Stimulated activated naive CD4-positive, alpha-beta T cell treated with Interleukin-2 at 50 U/mL for 16 hours (primary cell): ENCODE measurements around the gene NEDD4L.
"Not testable (repeated sequence)": the region's sequence is repeated elsewhere in the genome, so short reads cannot be mapped to it uniquely, and the experiment has no call there.

Experiments used
- DNase-seq: peaks from one replicate; lab custom pipeline; 2025; lab: John Stamatoyannopoulos, UW

Gene NEDD4L

DNA sequence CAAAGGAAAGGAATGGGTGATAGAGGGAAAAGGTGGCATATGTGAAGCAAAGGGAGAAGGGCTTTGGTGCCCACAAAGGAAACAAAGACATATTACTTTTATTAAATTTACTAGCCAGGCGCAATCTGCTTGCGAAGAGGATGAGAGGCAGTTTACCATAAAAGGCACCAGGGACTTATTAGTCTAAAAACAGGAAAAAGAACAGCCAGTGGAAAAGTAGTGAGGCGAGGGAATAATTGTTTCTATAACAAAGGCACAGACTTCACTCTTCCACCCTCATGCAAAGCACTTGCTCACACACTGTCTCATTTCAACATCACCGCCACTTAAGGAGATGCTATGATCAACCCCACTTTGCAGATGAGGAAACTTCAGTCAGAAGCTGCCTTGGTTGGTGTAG lies 374.3 kb downstream of the NEDD4L start:
- DNase-seq = no peak

- no peak for DNase-seq
Observed at GRCh38 chr18:58419587-58420199, 375.7 kb downstream of the NEDD4L start.

DNA sequence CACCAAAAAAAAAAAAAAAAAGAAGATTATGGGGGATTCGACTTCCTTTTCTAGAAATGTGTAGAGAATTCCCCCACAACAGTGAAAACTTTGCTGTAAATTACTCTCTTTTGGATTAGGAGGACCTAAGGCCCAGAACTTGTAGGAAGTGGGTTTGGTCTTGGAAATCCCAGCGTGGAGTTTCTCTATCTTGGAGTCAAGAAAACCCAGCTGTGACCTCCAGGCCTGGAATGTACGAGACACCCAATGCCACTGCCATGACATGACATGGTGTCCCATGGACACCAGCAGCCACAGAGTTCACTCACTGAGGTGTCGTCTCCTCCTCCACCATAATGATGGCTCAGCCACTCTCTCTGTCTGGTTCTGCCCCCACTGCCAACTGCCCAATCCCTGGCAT lies 382.6 kb downstream of the NEDD4L start:
- DNase-seq = no peak

- DNase-seq = no peak
Observed at GRCh38 chr18:58427321-58427720, 383.3 kb downstream of the NEDD4L start.

DNA sequence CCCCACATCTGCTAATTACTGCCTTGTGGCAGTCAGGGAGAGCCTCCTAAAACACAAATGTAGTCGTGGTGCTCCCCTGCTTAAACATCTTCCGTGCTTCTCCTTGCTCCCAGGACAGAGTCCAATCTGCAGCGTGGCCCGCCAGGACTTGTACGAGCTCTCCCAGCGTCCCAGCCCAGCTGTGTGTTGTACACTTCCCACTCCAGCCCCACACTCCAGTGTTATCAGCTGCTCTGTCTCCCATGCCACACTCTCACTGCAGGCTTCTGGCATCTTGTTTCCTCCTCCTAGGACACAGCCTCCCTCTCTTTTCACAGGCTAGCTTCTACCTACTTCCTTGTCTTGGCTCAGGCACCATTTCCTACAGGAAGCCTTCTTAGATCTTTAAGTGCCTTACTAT lies 385.4 kb downstream of the NEDD4L start:
- no peak for DNase-seq

- DNase-seq = no peak
Observed at GRCh38 chr18:58431215-58431614, 387.2 kb downstream of the NEDD4L start.

- DNase-seq = no peak
Observed at GRCh38 chr18:58432050-58432727, 388.2 kb downstream of the NEDD4L start.

GRCh38 chr18:58435221-58436005 lies 391.4 kb downstream of the NEDD4L start:
- DNase-seq = not testable (repeated sequence)

- DNase-seq = no peak
Observed at GRCh38 chr18:58438161-58438957, 394.3 kb downstream of the NEDD4L start.

DNA sequence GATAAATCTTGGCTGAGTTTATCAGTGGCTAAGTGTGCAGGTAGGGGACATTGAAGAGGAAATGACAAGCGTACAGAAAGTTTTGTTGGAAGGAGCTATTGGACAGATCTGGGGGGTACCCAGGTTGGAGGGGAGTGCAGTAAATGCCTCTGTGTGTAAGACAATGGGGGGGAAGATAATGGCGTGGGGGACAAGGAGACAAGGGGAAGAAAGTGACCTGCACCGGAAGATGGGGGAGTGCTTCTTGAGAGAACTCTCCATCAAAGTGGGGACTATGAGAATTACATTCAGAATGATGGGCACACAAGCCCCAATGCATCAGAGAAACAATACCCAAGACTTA lies 394.9 kb downstream of the NEDD4L start:
- DNase-seq = no peak

DNA sequence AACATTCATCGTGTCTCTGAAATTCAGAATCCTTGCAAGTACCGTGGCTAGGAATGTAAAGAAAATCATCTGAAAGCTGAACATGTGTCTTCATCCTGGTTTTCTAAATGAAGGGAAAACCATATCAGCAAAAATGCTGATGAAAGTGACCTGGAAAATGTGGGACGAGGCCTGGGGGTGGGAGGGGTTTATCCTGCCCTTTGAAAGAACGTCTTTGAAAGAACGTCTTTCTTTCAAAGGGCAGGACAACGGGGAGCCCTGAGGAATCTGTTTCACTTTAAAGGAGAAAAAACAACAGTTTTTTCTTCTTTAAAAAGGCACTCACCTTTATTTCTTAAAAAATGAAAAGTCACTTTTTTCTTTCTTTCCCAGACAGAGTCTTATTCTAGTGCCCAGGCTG lies 399.6 kb downstream of the NEDD4L start:
- no peak for DNase-seq

DNA sequence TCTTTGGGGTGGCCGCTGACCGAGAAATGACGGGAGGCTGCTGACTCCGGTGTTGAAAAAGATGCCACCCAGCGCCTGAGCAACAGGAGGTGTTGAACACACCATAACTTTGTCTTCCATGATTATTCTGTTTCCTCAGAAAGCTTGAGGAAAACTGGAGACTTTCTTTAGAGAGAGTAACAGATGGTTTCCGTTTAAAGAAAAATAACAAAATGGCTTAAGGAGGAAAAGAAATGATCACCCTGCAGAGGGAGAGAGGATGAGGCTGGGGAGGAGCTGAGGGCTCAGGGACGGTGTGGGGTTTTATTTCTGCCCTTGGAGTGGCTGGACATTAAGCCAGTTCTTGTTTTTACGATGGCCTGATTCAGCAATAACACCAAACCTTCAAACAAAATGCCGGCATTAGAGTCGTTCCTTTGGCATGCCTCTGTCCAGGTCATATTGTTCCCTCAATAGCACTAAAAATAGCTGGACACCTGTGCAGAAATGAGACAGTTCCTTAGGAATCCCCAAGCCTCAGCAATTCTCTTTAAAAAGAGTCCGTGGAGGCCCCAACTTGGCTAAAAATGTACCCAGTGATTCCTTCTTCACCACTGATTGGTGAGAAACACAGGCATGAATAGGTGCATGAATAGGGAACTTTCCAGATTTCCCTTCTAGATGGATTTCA lies 402.5 kb downstream of the NEDD4L start:
- DNase-seq = no peak

GRCh38 chr18:58447402-58448095 lies 403.5 kb downstream of the NEDD4L start:
- no peak for DNase-seq

GRCh38 chr18:58449464-58449863 lies 405.4 kb downstream of the NEDD4L start:
- no peak for DNase-seq
